IPS-15b (cell line): ENCODE measurements around the gene GRIK4.
"Not testable (repeated sequence)": the region's sequence is repeated elsewhere in the genome, so short reads cannot be mapped to it uniquely, and the experiment has no call there.

Experiments used
- H3K27me3 ChIP-seq: one replicate; pipeline ENCODE4 v1.6.1; 2013; ENCODE audit warnings: low read length; ENCODE audit not compliant: control insufficient read depth, insufficient read depth
- H3K36me3 ChIP-seq: one replicate; pipeline ENCODE4 v1.6.1; 2013; ENCODE audit warnings: low read length; ENCODE audit not compliant: control insufficient read depth, insufficient read depth
- H3K4me1 ChIP-seq: one replicate; pipeline ENCODE4 v1.6.1; 2013; ENCODE audit warnings: mild to moderate bottlenecking, low read length; ENCODE audit not compliant: control insufficient read depth, insufficient read depth
- H3K4me3 ChIP-seq: one replicate; pipeline ENCODE4 v1.5.1; 2013; ENCODE audit warnings: low read depth, low read length
- H3K9ac ChIP-seq: one replicate; pipeline ENCODE4 v1.6.1; 2013; ENCODE audit warnings: low read depth, mild to moderate bottlenecking, low read length
- H3K9me3 ChIP-seq: one replicate; pipeline ENCODE4 v1.6.1; 2013; ENCODE audit warnings: mild to moderate bottlenecking, low read length; ENCODE audit not compliant: control insufficient read depth, insufficient read depth

The GRIK4 gene

DNA sequence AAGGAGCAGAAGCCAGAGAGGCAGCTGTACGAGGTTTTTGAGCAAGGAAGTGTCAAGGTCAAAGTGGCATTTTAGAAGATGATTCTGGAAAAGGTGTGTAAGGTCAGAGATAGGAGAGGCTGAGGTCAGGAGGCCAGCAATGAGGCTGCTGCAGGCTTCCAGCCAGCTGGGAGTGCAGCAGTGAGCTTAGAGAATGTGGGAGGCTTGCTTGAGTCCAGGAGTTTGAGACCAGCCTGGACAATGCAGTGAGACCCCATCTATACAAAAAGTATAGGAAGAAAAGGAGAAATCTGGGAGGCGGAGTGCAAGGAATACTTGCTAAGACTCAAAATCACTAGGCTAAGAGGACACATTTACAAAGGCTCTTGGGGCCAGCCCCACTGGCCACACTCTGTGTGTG, 96.5 kb downstream of the GRIK4 start:
- Histone ChIP-seq H3K9ac (no peak overlapping the region), H3K27me3 (no peaks in the 10 kb centered on the region), H3K4me1 (peaks cover 5% of the 10 kb centered on the region), H3K9me3 (no peaks in the 10 kb centered on the region), H3K36me3 (no peaks in the 10 kb centered on the region), H3K4me3 (no peak overlapping the region)

GRCh38 chr11:120608760-120609211, 97.2 kb downstream of the GRIK4 start:
- Histone ChIP-seq H3K4me3 (no peak overlapping the region), H3K4me1 (peaks cover 5% of the 10 kb centered on the region)

DNA sequence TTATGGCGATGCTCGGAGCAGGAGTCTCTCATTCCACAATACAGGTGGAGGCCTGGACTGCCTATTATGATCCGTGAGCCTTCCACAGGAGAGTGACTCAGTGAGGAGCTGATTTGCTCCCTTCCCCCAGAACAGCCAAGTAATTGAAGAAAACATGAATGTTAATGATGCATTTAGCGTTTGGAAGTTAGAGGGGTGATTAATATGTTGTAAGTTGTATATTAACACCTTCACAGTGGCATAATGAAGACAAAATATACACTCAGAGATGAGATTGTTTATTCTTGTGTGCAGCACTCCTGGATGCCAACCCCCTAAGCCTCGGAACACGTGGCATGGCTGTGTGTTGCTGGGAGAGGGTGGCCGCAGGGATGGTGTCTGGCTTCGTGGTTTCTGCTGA, 98.6 kb downstream of the GRIK4 start:
- H3K9me3 ChIP-seq, result no peaks in the 10 kb centered on the region
- no peak overlapping the region for H3K4me3 ChIP-seq
- H3K9ac ChIP-seq, result no peak overlapping the region
- H3K27me3 ChIP-seq, result no peaks in the 10 kb centered on the region
- no peaks in the 10 kb centered on the region for H3K36me3 ChIP-seq
- peaks cover 5% of the 10 kb centered on the region for H3K4me1 ChIP-seq

More at GRCh38 chr11:120608760-120609211, 97.2 kb downstream of the GRIK4 start:
- H3K27me3 ChIP-seq, result no peaks in the 10 kb centered on the region
- no peaks in the 10 kb centered on the region for H3K9me3 ChIP-seq
- H3K36me3 ChIP-seq, result no peaks in the 10 kb centered on the region
- H3K9ac ChIP-seq, result no peak overlapping the region

DNA sequence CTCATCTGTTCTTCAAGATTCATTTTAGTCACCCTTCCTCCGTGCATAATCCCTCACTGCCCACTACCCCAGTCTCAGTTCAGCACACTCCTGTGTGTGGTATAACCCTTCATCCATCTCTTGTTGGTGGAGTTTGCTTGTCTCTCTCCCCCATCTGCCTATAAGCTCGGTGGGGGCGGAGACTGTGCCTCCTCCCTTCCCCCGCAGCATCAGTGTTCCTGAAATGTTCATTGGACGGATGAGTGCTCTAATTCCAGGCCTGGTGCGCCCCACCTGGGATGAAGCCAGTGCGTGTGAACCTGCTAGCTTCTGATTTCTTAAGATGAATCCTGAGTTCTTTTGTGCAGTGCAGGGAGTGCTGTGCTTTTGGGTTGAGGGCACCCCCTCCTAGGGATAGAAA, 100.0 kb downstream of the GRIK4 start:
- no peak overlapping the region for H3K4me3 ChIP-seq
- no peaks in the 10 kb centered on the region for H3K27me3 ChIP-seq
- H3K4me1 ChIP-seq, result peaks cover 5% of the 10 kb centered on the region
- H3K9me3 ChIP-seq, result no peaks in the 10 kb centered on the region
- no peak overlapping the region for H3K9ac ChIP-seq
- no peaks in the 10 kb centered on the region for H3K36me3 ChIP-seq

- no peaks in the 10 kb centered on the region for H3K9me3 ChIP-seq
- no peaks in the 10 kb centered on the region for H3K36me3 ChIP-seq
- H3K4me3 ChIP-seq, result no peak overlapping the region
- H3K9ac ChIP-seq, result no peak overlapping the region
- H3K4me1 ChIP-seq, result peaks cover 5% of the 10 kb centered on the region
- H3K27me3 ChIP-seq, result no peaks in the 10 kb centered on the region
Measured at GRCh38 chr11:120612513-120613263, 101.1 kb downstream of the GRIK4 start.

- no peak overlapping the region for H3K9ac ChIP-seq
- no peak overlapping the region for H3K4me3 ChIP-seq
Measured at GRCh38 chr11:120613264-120614226, 102.0 kb downstream of the GRIK4 start.

DNA sequence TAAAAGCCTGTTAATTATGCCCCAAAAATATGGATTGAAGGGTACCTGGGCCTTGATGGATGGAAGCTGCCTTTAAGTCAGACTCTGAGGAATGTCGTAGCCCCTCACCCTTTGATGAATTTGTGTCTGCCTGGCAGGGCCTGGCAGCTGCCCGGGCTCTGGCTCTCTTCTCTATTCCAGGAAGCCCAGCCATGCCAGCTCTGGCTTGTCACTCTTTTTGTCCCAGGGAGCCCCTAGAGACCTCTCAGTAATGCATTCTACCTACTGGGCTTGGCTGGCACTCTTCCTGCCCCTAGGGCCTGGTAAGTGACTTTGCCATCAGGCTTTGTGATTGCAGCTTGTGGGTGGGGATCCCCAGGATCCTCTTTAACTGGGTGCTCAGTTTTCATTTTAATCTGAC, 103.8 kb downstream of the GRIK4 start:
- H3K36me3 ChIP-seq, result no peaks in the 10 kb centered on the region
- H3K9me3 ChIP-seq, result peaks cover 11% of the 10 kb centered on the region
- no peak overlapping the region for H3K9ac ChIP-seq
- H3K4me1 ChIP-seq, result peaks cover 2% of the 10 kb centered on the region
- H3K27me3 ChIP-seq, result no peaks in the 10 kb centered on the region
- no peak overlapping the region for H3K4me3 ChIP-seq

More at GRCh38 chr11:120613264-120614226, 102.0 kb downstream of the GRIK4 start:
- Histone ChIP-seq H3K27me3 (no peaks in the 10 kb centered on the region), H3K9me3 (peaks cover 6% of the 10 kb centered on the region), H3K36me3 (no peaks in the 10 kb centered on the region), H3K4me1 (peaks cover 2% of the 10 kb centered on the region)

- Histone ChIP-seq H3K4me3 (no peak overlapping the region), H3K36me3 (no peaks in the 10 kb centered on the region), H3K4me1 (no peaks in the 10 kb centered on the region), H3K9ac (no peak overlapping the region), H3K27me3 (no peaks in the 10 kb centered on the region), H3K9me3 (peaks cover 11% of the 10 kb centered on the region)
Measured at GRCh38 chr11:120618399-120618798, 106.9 kb downstream of the GRIK4 start.

GRCh38 chr11:120622189-120622875, 110.8 kb downstream of the GRIK4 start:
- Histone ChIP-seq H3K9me3 (peaks cover 11% of the 10 kb centered on the region), H3K4me1 (no peaks in the 10 kb centered on the region), H3K36me3 (no peaks in the 10 kb centered on the region), H3K27me3 (no peaks in the 10 kb centered on the region), H3K4me3 (no peak overlapping the region), H3K9ac (no peak overlapping the region)

GRCh38 chr11:120624992-120625391, 113.4 kb downstream of the GRIK4 start:
- H3K9ac ChIP-seq, H3K27me3 ChIP-seq, H3K4me1 ChIP-seq, H3K4me3 ChIP-seq, H3K36me3 ChIP-seq, H3K9me3 ChIP-seq: not testable (repeated sequence)

- no peaks in the 10 kb centered on the region for H3K27me3 ChIP-seq
- H3K4me1 ChIP-seq, result no peaks in the 10 kb centered on the region
- H3K9me3 ChIP-seq, result no peaks in the 10 kb centered on the region
- H3K36me3 ChIP-seq, result no peaks in the 10 kb centered on the region
- H3K4me3 ChIP-seq, result no peak overlapping the region
- H3K9ac ChIP-seq, result no peak overlapping the region
Measured at GRCh38 chr11:120625565-120625964, 114.0 kb downstream of the GRIK4 start.
